Measurements from ENCODE around the gene MAPKAPK2.

GRCh38 chr1:206686478-206687249, 2.0 kb downstream of the MAPKAPK2 start:
- no peak for TF ChIP-seq CTCF (IDR thresholded peaks at IDR 0.05)
- TF ChIP-seq POLR2A (IDR thresholded peaks at IDR 0.05): no peak
- no peak for TF ChIP-seq POLR2AphosphoS5 (IDR thresholded peaks at IDR 0.05; ENCODE audit: insufficient read depth in 1 of 2, low read depth in 1 of 2)
